Esophagus muscularis mucosa (tissue), 4 donors: ENCODE measurements around the gene BCAS3. TPM values are rescaled to one million over a fixed set of nuclear protein-coding genes. Genes with fewer than 3 reads are reported as not detected.

Experiments used
- DNase-seq: peaks from one replicate; pipeline ENCODE4 v3.0.0-alpha.2; 2017; ENCODE audit errors: extremely low spot score
- H3K27ac ChIP-seq, 4 donors: fragments of 200-600 bp; sonication (generic); replicated peaks in 1 of 4; 1 replicate in 3 of 4; 2 replicates in 1 of 4; pipeline ENCODE4 v1.5.1; 2016 to 2019; ENCODE audit warnings: mild to moderate bottlenecking in 1 of 4
- H3K27me3 ChIP-seq, 4 donors: fragments of 200-600 bp; sonication (generic); one replicate each; pipeline versions ENCODE4 v1.5.1 to v1.6.0; 2016 to 2019
- H3K36me3 ChIP-seq, 4 donors: fragments of 200-600 bp; sonication (generic); one replicate each; pipeline ENCODE4 v1.5.1; 2016 to 2019
- H3K4me1 ChIP-seq, 4 donors: fragments of 200-600 bp; sonication (generic); one replicate each; pipeline ENCODE4 v1.5.1; 2016 to 2019
- H3K4me3 ChIP-seq, 4 donors: fragments of 200-600 bp; sonication (generic); 1 replicate in 2 of 4; 2 replicates in 2 of 4; pipeline ENCODE4 v1.5.1; 2016 to 2019; ENCODE audit warnings: mild to moderate bottlenecking in 4 of 4, moderate library complexity in 1 of 4
- H3K9me3 ChIP-seq, 4 donors: fragments of 200-600 bp; sonication (generic); 1 replicate in 3 of 4; 2 replicates in 1 of 4; pipeline ENCODE4 v1.5.1; 2016 to 2019
- CTCF ChIP-seq, 3 experiments: fragments of 200-600 bp in 2 of 3; fragments of 450-650 bp in 1 of 3; sonication (generic) in 2 of 3; IDR thresholded peaks; one replicate each; pipeline ENCODE4 v1.5.1; 2017 to 2019; ENCODE audit warnings: antibody characterized with exemption in 3 of 3, mild to moderate bottlenecking in 2 of 3, moderate library complexity in 1 of 3
- EP300 ChIP-seq: sonication (generic); formaldehyde crosslinking; IDR thresholded peaks from one replicate; pipeline ENCODE4 v1.6.1; 2017; ENCODE audit warnings: antibody characterized with exemption
- POLR2A ChIP-seq: fragments of 450-650 bp; IDR thresholded peaks from one replicate; pipeline ENCODE4 v1.6.1; 2017; ENCODE audit warnings: antibody characterized with exemption, moderate library complexity, mild to moderate bottlenecking, low read depth
- POLR2AphosphoS5 ChIP-seq, 2 donors: sonication (generic); formaldehyde crosslinking; IDR thresholded peaks; one replicate each; pipeline ENCODE4 v1.6.1; 2017; ENCODE audit warnings: antibody characterized with exemption in 2 of 2
- WGBS: methylation state at CpG from one replicate; pipeline ENCODE4 v1.1.5; 2018; 5-methylcytosine and 5-hydroxymethylcytosine counted together
- intact Hi-C: fragments of 100-400 bp; cut with DNase I; formaldehyde crosslinking; loops from one replicate; pipeline ENCODE4 v1.15.1; 2023
- total RNA-seq, 4 donors: library from RNA; depleted of rRNA; stranded (reverse); fragments of >200 nt; gene quantifications; one replicate each; pipeline versions ENCODE4 v1.1.0 to v1.2.1, GENCODE V29; 2016

The BCAS3 gene
- total RNA-seq, 4 donors from 2014 or later = 17.4 to 25.7 (median 19.5) TPM

- DNase-seq = no peak
- no peak for TF ChIP-seq EP300
- TF ChIP-seq CTCF (IDR thresholded peaks at IDR 0.05) = no peak
- no peak for TF ChIP-seq POLR2AphosphoS5 (IDR thresholded peaks at IDR 0.05)
- no peak for TF ChIP-seq POLR2A
- H3K9me3 ChIP-seq = no peaks in the 10 kb centered on the region
- intact Hi-C loops = no loop called here
- 94% methylated on average over 1 of the region's 1 CpG for WGBS
- H3K27me3 ChIP-seq = no peaks in the 10 kb centered on the region
- H3K36me3 ChIP-seq = no peaks in the 10 kb centered on the region
- H3K4me3 ChIP-seq = no peak overlapping the region
- H3K4me1 ChIP-seq = peaks cover 7 to 13% (median 12%) of the 10 kb centered on the region in 4 donors
- no peak overlapping the region for H3K27ac ChIP-seq
Measured at GRCh38 chr17:61223725-61224124, 546.1 kb downstream of the BCAS3 start.

- no peak overlapping the region for H3K27ac ChIP-seq
- DNase-seq = no peak
- TF ChIP-seq POLR2A (no peak), EP300 (no peak), POLR2AphosphoS5 (IDR thresholded peaks at IDR 0.05) (no peak), CTCF (IDR thresholded peaks at IDR 0.05) (no peak)
Measured at GRCh38 chr17:61225178-61225882, 547.7 kb downstream of the BCAS3 start.

DNA sequence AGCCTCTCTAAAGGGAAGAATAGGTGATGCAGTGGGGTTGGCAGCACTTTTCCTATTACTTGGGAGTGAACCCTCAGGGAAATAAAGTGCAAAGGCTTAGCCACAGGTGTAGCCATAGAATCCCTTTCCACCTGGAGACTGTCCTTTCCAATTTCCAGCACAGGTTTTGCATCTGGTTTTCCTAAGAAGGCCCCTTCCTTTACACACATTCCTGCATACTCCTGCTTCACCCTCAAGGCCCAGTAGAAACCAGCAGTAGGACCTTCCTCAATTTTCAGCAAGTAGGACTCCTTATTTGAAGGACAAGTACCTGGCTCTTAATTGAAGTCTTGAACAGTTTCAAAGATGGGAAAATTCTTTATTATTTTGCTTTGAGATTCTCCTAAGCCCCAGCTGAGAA, 550.2 kb downstream of the BCAS3 start:
- H3K4me1 ChIP-seq = no peaks in the 10 kb centered on the region
- TF ChIP-seq EP300 (no peak), CTCF (IDR thresholded peaks at IDR 0.05) (no peak), POLR2A (no peak), POLR2AphosphoS5 (IDR thresholded peaks at IDR 0.05) (no peak)
- intact Hi-C loops = no loop called here
- H3K27me3 ChIP-seq = no peaks in the 10 kb centered on the region
- H3K36me3 ChIP-seq = no peaks in the 10 kb centered on the region
- no peak for DNase-seq
- H3K9me3 ChIP-seq = no peaks in the 10 kb centered on the region
- H3K27ac ChIP-seq = no peak overlapping the region
- H3K4me3 ChIP-seq = no peak overlapping the region

More at GRCh38 chr17:61225178-61225882, 547.7 kb downstream of the BCAS3 start:
- Histone ChIP-seq H3K27me3 (no peaks in the 10 kb centered on the region), H3K4me3 (no peak overlapping the region), H3K36me3 (no peaks in the 10 kb centered on the region), H3K4me1 (no peaks in the 10 kb centered on the region), H3K9me3 (no peaks in the 10 kb centered on the region)
- intact Hi-C loops = no loop called here
- WGBS = 70% methylated on average over 5 of the region's 5 CpGs

GRCh38 chr17:61230461-61230860, 552.8 kb downstream of the BCAS3 start:
- Histone ChIP-seq H3K4me1 (peaks cover 5 to 17% (median 13%) of the 10 kb centered on the region in 4 donors), H3K27ac (no peak overlapping the region), H3K9me3 (no peaks in the 10 kb centered on the region), H3K4me3 (no peak overlapping the region), H3K27me3 (no peaks in the 10 kb centered on the region), H3K36me3 (no peaks in the 10 kb centered on the region)
- no peak for TF ChIP-seq POLR2AphosphoS5 (IDR thresholded peaks at IDR 0.05)
- TF ChIP-seq POLR2A = no peak
- TF ChIP-seq EP300 = no peak
- intact Hi-C loops = no loop called here
- DNase-seq = no peak
- 98% methylated on average over 2 of the region's 2 CpGs for WGBS

DNA sequence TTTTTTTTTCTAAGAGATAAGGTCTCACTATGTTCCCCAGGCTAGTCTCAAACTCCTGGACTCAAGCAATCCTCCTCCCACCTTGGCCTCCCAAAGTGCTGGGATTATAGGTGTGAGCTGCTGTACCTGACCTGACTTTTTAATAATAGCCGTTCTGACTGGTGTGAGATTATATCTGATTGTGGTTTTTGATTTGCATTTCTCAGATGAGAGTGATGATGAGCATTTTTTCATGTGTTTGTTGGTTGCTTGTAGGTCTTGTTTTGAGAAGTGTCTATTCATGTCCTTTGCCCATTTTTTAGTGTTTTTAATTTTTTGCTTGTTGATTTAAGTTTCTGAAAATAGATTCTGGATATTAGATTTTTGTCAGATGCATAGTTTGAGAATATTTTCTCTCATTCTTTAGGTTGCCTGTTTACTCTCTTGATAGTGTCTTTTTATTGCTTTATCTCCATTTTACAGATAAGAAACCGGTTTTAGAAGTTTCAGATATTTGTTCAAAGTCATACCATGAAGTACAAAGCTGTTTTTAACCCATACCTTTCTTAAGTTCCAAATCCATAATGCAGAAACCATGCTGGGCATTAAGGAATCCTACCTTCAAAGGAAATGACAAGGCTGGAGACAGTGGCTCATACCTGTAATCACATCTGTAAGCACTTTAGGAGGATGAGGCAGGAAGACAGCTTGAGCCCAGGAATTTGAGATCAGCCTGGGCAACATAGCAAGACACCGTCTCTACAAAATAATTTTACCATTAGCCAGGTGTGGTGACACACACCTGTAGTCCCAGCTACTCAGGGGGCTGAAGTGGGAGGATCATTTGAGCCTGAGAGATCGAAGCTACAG, 553.5 kb downstream of the BCAS3 start:
- no peaks in the 10 kb centered on the region for H3K36me3 ChIP-seq
- no peak for DNase-seq
- H3K27me3 ChIP-seq = no peaks in the 10 kb centered on the region
- H3K4me3 ChIP-seq = no peak overlapping the region
- no peak overlapping the region for H3K27ac ChIP-seq
- H3K9me3 ChIP-seq = no peaks in the 10 kb centered on the region
- intact Hi-C loops = no loop called here
- TF ChIP-seq POLR2A (no peak), EP300 (no peak), CTCF (IDR thresholded peaks at IDR 0.05) (no peak), POLR2AphosphoS5 (IDR thresholded peaks at IDR 0.05) (no peak)
- peaks cover 9 to 24% (median 20%) of the 10 kb centered on the region in 4 donors for H3K4me1 ChIP-seq
- 95% methylated on average over 4 of the region's 4 CpGs for WGBS
